ENCODE data around the gene ARMC12.

DNA sequence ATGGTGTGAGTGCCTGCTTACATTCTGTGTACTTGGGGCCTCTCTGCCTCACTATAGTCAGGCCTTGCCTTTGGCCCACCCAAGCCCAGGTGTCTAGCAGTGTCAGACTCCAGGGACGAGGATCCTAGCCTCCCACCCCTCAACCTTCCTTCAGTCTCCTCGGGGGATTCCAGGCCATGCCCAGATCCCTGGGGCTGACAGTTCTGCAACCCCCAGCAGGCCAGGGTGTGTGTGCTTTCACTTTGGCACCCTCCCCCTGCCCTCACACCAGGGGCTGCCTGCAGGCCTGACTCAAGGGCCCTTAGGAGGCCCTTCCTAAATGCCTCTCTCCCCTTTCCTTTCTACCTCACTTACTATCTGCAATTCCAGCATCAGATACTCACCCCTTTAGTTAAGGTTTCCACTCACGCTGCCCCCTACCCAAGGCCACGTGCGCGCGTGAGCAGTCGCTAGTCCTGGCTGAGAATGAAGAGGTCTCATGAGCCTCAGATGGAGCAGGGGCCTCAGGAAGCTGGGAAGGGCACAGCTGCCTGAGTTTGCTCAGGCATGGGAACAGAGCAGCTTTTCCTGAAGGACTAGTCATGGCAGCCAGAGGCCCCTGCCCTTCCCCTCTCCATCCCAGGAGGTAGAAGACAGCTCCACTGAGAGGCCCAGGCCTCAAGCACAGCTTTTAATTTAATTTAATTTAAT lies 61.1 kb downstream of the ARMC12 start:
- TF ChIP-seq YY1 (IDR thresholded peaks at IDR 0.05; ENCODE audit: low read depth): no peak
- TF ChIP-seq CEBPB (IDR thresholded peaks at IDR 0.05): no peak
- TF ChIP-seq, protein P1, sequence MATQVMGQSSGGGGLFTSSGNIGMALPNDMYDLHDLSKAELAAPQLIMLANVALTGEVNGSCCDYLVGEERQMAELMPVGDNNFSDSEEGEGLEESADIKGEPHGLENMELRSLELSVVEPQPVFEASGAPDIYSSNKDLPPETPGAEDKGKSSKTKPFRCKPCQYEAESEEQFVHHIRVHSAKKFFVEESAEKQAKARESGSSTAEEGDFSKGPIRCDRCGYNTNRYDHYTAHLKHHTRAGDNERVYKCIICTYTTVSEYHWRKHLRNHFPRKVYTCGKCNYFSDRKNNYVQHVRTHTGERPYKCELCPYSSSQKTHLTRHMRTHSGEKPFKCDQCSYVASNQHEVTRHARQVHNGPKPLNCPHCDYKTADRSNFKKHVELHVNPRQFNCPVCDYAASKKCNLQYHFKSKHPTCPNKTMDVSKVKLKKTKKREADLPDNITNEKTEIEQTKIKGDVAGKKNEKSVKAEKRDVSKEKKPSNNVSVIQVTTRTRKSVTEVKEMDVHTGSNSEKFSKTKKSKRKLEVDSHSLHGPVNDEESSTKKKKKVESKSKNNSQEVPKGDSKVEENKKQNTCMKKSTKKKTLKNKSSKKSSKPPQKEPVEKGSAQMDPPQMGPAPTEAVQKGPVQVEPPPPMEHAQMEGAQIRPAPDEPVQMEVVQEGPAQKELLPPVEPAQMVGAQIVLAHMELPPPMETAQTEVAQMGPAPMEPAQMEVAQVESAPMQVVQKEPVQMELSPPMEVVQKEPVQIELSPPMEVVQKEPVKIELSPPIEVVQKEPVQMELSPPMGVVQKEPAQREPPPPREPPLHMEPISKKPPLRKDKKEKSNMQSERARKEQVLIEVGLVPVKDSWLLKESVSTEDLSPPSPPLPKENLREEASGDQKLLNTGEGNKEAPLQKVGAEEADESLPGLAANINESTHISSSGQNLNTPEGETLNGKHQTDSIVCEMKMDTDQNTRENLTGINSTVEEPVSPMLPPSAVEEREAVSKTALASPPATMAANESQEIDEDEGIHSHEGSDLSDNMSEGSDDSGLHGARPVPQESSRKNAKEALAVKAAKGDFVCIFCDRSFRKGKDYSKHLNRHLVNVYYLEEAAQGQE (IDR thresholded peaks at IDR 0.05; ENCODE audit: low read depth): no peak
- TF ChIP-seq RAD21 (IDR thresholded peaks at IDR 0.05; ENCODE audit: low read depth): no peak
- TF ChIP-seq TCF12 (IDR thresholded peaks at IDR 0.05; ENCODE audit: low read depth): no peak
- no peak for TF ChIP-seq NFIC (IDR thresholded peaks at IDR 0.05)
- no peak for TF ChIP-seq FOXM1 (IDR thresholded peaks at IDR 0.05; ENCODE audit: borderline replicate concordance, low read depth)
- no peak for TF ChIP-seq EGR1 (IDR thresholded peaks at IDR 0.05)
- TF ChIP-seq, protein P2, sequence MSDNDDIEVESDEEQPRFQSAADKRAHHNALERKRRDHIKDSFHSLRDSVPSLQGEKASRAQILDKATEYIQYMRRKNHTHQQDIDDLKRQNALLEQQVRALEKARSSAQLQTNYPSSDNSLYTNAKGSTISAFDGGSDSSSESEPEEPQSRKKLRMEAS (IDR thresholded peaks at IDR 0.05): no peak
- TF ChIP-seq TAF1 (IDR thresholded peaks at IDR 0.05; ENCODE audit: low read depth): no peak
- no peak for TF ChIP-seq EP300 (IDR thresholded peaks at IDR 0.05; ENCODE audit: borderline replicate concordance)
- TF ChIP-seq ZBTB7A (IDR thresholded peaks at IDR 0.05; ENCODE audit: low read depth): no peak
- TF ChIP-seq, protein P3, sequence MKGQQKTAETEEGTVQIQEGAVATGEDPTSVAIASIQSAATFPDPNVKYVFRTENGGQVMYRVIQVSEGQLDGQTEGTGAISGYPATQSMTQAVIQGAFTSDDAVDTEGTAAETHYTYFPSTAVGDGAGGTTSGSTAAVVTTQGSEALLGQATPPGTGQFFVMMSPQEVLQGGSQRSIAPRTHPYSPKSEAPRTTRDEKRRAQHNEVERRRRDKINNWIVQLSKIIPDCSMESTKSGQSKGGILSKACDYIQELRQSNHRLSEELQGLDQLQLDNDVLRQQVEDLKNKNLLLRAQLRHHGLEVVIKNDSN (IDR thresholded peaks at IDR 0.05): no peak

Measured in Ishikawa (cell line).